ENCODE results near the gene HHATL.

Gene HHATL

DNA sequence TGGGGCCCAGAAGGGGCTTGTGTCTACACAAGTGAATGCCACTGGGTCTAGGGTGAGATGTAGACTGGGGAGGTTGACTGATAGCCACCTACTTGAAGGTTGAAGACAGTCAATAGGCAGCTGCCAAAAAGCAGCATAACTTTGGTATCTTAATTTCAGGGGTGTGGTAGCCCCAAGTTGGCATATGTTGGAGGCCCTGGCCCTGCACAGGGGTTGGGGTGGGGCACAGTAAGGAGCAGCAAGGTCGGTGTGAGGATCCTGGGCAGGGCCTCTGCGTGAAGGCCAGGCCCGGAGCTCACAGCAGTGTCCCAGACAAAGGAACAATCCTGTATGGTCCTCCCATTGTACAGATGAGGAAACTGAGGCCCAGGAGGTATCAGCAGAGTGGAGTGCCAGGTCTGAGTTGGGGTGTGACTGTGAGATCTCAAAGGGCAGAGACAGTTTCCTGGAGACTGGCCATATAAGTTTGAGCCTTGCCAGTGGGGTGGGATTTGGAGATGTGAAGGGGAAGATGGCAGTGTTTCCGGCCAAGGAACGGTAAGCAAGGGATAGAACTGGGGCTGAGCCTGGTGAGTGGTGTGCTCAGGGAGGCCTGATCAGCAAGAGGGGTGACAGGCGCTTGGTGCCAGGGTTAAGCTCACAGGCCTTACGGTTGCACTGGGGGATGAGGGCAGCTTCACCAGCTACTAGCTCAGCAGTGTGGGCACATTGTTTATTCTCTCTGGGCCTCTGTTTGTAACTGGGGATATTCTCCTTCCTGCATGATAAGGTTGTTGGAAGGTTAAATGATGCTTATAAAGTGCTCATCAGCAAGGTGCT lies 15.6 kb downstream of the HHATL start:
- no peak for DNase-seq (ENCODE audit: low read depth)
- H3K4me3 ChIP-seq (ENCODE audit: low read depth, low read length): no peak overlapping the region
- TF ChIP-seq, protein P1, sequence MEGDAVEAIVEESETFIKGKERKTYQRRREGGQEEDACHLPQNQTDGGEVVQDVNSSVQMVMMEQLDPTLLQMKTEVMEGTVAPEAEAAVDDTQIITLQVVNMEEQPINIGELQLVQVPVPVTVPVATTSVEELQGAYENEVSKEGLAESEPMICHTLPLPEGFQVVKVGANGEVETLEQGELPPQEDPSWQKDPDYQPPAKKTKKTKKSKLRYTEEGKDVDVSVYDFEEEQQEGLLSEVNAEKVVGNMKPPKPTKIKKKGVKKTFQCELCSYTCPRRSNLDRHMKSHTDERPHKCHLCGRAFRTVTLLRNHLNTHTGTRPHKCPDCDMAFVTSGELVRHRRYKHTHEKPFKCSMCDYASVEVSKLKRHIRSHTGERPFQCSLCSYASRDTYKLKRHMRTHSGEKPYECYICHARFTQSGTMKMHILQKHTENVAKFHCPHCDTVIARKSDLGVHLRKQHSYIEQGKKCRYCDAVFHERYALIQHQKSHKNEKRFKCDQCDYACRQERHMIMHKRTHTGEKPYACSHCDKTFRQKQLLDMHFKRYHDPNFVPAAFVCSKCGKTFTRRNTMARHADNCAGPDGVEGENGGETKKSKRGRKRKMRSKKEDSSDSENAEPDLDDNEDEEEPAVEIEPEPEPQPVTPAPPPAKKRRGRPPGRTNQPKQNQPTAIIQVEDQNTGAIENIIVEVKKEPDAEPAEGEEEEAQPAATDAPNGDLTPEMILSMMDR (IDR thresholded peaks at IDR 0.05; ENCODE audit: insufficient read depth, low read depth, low read length, missing control alignments): no peak

DNA sequence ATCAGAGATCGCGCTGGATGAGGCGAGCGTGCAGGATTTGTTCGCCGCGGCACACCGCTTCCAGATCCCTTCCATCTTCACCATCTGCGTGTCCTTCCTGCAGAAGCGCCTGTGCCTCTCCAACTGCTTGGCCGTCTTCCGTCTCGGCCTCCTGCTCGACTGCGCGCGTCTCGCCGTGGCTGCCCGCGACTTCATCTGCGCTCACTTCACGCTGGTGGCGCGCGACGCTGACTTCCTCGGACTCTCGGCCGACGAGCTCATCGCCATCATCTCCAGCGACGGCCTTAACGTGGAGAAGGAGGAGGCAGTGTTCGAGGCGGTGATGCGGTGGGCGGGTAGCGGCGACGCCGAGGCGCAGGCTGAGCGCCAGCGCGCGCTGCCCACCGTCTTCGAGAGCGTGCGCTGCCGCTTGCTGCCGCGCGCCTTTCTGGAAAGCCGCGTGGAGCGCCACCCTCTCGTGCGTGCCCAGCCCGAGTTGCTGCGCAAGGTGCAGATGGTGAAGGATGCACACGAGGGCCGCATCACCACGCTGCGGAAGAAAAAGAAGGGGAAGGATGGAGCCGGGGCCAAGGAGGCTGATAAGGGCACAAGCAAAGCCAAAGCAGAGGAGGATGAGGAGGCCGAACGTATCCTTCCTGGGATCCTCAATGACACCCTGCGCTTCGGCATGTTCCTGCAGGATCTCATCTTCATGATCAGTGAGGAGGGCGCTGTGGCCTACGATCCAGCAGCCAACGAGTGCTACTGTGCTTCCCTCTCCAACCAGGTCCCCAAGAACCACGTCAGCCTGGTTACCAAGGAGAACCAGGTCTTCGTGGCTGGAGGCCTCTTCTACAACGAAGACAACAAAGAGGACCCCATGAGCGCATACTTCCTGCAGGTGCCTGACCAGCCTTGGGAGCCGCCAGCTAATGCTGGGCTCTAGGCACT lies 16.4 kb downstream of the HHATL start:
- H3K4me3 ChIP-seq (ENCODE audit: low read depth, low read length): no peak overlapping the region
- TF ChIP-seq, protein P1 (IDR thresholded peaks at IDR 0.05; ENCODE audit: insufficient read depth, low read depth, low read length, missing control alignments): no peak

DNA sequence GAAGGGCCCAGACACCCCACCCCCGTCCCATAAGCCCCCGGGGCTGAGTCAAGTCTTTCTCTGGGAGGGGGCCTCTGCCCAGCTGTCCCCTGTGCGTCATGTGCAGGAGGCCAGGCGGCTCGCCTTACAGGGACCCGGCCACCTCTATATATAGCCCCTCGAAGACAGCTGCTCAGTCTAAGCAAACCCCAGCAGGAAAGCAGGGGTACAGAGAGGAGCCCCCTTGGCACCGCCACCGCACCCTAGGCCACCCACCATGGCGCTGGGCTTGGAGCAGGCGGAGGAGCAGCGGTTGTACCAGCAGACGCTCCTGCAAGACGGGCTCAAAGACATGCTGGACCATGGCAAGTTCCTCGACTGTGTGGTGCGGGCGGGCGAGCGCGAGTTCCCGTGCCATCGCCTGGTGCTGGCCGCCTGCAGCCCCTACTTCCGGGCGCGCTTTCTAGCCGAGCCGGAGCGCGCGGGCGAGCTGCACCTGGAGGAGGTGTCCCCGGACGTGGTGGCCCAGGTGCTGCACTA lies 17.2 kb downstream of the HHATL start, which contains the start of gene KLHL40:
Gene KLHL40 (plus strand): TSS at position 175 of the 519 bp plus-strand sequence. CDS start 82 bp downstream, at position 257.
- DNase-seq (ENCODE audit: low read depth): no peak
- no peak within 1 kb of the TSS for H3K4me3 ChIP-seq (ENCODE audit: low read depth, low read length)

More for the DNA sequence above, 16.4 kb downstream of the HHATL start:
- no peak for DNase-seq (ENCODE audit: low read depth)

DNA sequence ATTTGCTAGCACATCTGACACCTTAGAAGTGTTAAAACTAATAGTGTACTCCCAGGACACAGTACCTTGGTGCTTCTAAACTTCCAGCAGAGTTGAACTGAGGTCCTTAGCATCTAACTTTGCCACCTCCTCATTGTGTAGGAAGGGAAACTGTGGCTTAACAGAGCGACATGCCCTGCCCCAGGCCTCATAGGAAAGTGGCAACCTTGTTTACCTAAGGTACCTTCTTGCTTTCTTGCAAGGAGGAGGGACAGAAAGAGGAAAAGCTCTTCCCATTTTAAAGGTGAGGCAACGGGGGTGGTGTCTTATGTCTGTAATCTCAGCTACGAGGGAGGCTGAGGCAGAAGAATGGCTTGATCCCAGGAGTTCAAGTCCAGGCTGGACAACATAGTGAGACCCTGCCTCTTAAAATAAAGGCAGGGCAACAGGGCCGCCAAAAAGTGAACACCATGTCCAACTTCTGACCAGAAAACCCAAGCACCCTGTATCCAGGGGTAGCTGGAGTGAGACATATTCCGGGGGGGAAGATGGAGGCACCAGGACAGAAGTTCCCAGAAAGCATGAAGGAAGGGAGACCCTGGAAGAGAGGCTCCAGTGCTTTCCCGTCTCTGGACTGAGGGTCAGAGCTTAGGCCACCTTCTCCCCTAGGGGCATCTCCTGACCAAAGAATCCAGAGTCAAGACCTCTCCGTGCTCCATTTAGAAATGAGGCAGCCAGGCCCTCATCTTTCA lies 17.8 kb downstream of the HHATL start:
- H3K4me3 ChIP-seq (ENCODE audit: low read depth, low read length): no peak overlapping the region
- TF ChIP-seq, protein P1 (IDR thresholded peaks at IDR 0.05; ENCODE audit: insufficient read depth, low read depth, low read length, missing control alignments): no peak
- DNase-seq (ENCODE audit: low read depth): no peak

More for the DNA sequence above, 17.2 kb downstream of the HHATL start, which contains the start of gene KLHL40:
- TF ChIP-seq, protein P1 (IDR thresholded peaks at IDR 0.05; ENCODE audit: insufficient read depth, low read depth, low read length, missing control alignments): no peak

DNA sequence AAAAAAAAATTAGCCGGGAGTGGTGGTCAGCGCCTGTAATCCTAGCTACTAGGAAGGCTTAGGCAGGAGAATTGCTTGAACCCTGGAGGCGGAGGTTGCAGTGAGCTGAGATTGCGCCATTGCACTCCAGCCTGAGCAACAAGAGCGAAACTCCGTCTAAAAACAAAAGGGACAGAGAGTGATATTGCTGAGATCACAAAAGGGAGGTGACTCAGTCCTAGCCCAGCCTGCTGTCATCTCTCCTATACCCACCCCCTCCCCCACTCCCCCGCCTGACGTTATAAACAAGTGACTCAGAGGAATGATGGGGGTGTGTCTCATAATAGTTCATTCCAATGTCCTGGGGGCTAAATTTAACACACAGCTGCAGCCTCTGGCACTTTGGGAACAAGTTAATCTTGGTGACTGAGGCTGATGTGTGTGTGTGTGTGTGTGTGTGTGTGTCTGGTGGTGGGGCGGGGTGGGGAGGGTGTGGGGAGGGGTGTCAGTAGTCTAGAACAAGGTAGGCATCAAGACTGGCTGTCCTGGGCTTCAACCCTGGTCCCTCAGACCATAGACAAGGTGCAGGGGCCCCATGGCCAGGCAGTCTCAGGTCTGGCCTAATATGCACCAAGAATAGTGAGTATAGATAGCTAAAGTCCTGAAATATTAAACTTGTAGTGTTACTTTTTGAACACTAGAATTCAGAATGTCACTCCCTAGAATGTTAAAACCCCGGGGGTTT lies 18.6 kb downstream of the HHATL start:
- no peak for DNase-seq (ENCODE audit: low read depth)
- H3K4me3 ChIP-seq (ENCODE audit: low read depth, low read length): no peak overlapping the region
- TF ChIP-seq, protein P1 (IDR thresholded peaks at IDR 0.05; ENCODE audit: insufficient read depth, low read depth, low read length, missing control alignments): no peak
